Pons (tissue), 1 donor: ENCODE results near the gene NKAIN2.
A peak's percentile ranks its signal among the peaks of the same experiment; 100 is the strongest.
"Not testable (repeated sequence)": the region's sequence is repeated elsewhere in the genome, so short reads cannot be mapped to it uniquely, and the experiment has no call there.

Source experiments
- DNase-seq: peaks from one replicate; pipeline ENCODE4 v3.0.0-alpha.2; 2016; ENCODE audit warnings: low spot score

Gene NKAIN2

DNA sequence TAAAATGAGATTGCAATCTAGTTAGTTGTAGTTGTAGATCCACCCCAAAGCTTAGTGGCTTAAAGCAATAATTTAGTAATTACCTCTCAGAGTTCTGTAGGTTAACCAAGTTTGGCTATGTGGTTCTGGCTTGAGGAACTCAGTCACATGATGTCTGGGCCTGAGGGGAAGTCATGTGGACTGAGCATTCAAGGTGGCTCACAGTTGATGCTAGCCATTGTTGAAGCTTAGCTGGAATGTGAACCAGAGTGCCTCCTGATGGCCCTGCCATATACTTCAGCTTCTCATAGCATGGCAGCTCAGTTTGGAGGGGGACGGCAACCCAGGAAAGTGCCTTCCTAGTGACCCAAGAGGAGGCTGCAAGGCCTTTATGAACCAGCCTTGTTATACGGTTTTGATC is 895.4 kb downstream of the NKAIN2 start:
- DNase-seq: no peak

DNA sequence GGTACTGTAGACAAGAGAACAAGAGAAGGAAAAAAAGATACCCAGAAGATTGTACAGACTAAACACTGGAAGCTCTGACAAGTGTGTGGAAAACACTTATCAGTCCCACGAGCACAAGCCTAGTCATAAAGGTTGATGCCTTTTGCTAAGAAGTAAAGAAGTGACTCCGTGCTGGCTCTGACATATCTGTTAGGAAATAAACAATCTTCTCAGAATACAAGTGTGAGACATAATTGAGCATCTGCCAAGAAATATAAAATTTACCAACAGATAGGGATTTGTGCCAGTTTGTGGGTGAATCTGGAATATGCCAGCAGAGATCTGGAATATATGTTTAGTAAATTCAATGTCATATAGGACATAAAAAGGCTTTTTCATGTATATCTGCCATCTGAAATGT is 899.9 kb downstream of the NKAIN2 start:
- no peak for DNase-seq

DNA sequence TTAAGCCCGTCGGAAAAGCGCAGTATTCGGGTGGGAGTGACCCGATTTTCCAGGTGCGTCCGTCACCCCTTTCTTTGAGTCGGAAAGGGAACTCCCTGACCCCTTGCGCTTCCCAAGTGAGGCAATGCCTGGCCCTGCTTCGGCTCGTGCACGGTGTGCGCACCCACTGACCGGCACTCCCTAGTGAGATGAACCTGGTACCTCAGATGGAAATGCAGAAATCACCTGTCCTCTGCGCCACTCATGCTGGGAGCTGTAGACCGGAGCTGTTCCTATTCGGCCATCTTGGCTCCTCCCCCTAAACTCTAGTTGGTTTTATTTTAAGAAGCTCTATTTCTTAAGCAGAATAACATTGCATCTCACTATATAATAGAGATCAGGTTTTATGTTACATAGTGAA is 908.9 kb downstream of the NKAIN2 start:
- not testable (repeated sequence) for DNase-seq

DNA sequence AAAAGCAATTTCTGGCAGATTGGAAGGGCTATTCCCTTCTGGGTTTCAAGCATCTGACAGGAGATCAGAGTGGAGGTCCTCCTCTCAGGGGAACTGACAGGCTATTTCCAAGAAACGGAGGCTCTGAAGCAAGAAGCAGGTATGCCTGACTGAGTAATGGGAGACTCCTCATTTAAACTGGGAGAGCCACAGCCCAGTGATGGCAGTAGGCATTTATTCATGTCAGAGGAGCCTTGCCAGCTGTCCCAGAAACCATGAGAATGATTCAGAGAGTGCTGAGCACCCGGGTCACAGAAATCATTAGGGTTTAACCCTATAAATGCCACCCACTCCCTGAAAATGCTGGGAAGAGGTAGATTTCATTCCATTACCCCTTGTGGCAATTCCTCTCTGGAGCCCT is 911.1 kb downstream of the NKAIN2 start:
- DNase-seq: no peak

DNA sequence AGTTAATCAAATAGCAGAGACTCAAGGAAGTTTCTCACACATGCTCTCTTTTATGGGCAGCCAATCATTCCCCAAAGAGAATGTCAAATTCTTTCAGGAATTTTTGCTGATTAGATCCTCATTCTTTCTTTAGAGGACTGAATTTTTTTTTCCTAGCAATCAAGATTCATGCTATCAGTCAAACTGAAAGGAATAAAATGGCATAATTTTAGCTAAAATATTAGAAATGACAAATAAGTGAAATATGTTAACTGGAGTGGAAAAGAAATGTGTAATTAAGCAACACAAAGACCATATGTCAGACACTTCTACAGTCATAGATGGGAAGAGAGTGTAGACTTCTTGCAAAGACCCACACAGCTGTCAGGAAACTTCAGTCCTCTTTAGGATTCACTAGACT is 916.2 kb downstream of the NKAIN2 start:
- DNase-seq: no peak

DNA sequence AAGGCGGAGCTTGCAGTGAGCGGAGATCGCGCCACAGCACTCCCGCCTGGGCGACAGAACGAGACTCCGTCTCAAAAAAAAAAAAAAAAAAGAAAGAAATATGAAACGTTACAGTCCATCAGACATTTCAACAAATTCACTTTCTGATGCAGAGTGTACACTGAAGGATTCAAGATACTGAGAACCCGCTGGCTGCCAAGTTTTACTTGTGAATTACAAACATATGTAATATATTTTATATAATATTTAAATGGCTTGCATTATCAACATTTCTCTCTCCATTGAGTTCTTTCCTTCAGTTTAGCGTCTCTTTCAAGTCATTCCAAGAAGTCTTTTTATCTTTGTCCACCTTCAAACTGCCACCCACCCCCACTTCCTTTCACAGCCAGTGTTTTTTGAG is 917.7 kb downstream of the NKAIN2 start:
- no peak for DNase-seq

DNA sequence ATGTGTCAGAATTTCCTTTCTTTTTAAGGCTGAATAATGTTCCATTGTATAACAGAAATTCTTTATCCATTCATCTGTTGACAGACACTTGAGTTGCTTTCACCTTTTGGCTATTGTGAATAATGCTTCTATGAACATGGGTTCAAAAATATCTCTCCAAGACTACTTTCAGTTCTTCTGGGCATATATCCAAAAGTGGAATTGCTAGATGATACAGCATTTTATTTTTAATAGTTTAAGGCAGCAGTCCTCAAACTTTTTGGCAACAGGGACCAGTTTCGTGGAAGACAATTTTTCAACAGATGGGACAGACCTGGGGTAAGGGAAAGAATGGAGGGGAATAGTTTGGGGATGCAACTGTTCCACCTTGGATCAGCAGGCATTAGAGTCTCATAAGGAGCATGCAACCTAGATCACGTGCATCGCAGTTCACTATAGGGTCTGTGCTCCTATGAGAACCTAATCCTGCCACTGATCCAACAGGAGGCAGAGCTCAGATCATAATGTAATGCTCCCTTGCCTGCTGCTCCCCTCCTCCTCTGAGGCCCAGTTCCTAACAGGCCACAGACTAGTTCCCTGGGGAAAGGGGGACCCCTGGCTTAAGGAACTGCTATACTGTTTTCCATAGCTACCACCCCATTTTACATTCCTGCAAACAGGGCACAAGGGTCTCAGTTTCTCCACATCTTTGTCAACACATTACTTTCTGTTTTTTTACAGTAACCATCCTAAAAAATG is 918.6 kb downstream of the NKAIN2 start:
- no peak for DNase-seq

DNA sequence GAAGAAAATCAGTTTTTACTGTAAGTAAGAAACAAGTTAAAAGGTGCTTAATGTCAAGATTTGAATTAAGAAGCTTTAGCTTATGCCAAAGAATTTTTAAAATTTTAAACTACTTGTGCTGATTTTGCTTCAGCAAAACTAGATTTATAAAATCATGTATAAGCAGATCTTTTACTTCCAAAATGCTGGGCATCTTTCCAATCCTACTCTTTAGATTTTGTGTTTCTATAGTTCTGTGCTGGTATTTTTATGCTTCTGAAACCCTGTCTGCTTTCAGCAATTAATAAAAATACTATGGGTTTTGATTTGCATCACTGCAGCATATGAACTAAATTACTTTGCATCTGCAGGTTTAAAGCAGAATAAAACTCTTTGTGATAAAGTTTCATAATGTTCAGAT is 920.0 kb downstream of the NKAIN2 start:
- no peak for DNase-seq

DNA sequence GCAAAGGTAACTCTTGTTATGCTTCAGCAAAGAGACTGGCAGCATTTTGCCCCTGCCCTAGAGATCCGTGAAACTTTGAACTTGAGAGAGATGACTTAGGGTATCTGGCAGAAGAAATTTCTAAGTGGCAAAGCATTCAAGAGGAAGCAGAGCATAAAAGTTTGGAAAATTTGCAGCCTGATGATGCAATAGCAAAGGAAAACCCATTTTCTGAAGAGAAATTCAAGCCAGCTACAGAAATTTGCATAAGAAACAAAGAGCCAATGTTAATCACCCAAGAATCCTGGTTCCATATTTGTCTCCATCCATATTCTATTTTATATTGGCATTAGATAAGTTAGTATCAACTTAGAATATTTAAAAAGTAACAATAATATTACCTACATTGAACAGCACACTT is 934.1 kb downstream of the NKAIN2 start:
- not testable (repeated sequence) for DNase-seq

DNA sequence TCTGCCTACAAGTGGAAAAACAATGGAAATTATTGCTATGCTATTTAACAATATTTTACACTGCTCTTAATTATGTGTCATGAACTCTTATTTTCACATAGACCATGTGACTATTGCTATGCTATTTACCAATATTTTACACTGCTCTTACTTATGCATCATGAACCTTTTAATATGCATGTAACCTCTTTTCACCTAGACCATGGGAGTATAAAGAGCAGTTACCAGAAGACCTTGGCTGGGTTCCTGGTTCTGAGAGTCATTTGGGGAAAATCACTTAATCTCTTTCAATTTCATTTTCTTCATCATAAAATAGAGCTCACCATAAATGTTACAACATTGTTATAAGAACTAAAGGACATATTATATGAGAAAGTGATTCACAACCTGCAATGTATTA is 934.8 kb downstream of the NKAIN2 start:
- peak; percentile 4 for DNase-seq

DNA sequence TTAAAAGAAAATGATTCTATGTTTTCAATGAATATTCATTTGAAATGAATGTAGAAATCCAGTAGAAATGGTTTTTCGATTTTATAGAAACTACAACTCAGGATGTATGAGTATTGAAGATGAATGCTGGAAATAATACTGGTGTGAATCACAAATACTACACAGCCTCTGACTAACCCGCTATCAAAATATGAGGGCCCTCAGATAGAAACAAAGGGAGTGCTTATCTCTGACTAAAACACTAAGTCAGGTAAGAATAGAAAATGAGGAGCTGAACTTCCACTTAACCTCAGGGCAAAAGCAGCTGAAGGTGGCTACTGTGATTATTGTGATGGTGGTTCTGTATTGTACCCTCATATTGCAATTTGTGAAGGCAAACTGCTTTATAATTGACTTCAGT is 937.7 kb downstream of the NKAIN2 start:
- no peak for DNase-seq

DNA sequence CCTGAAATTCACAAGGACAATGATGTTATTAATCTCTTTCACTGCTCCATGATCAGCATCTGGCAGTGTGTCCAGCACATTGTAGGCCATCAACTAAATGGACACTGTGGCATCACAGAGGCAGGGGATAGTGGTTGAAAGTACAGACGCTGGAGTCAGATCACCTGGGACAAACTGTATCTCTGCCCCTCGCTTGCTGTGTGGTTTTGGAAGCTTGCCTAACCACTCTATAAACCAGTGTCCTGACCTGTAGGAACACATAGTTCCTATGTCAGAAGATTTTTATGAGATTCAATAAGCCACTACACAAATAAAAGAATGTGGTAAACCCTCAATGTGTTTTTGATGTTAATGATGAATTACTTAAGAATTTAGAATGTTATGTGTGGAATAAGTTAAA is 939.3 kb downstream of the NKAIN2 start:
- DNase-seq: no peak

DNA sequence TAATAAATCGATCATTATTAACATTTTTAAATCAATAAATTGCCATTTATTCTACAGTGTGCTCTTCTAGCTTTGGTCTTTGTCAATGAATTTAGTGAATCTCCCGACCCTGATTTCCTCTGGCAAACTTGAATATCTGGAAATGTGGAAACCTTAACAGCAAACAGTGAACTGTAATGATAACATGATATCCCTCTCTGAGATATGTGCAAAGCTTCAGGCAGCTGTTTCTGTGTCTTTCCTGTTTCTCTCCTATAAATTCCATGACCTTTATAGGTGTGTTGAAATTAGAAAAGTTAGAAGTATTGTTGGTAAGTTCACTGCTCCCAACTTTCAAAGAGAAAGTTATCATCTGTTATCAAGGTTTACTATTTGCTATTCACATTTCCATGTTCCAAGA is 939.8 kb downstream of the NKAIN2 start:
- DNase-seq: no peak

DNA sequence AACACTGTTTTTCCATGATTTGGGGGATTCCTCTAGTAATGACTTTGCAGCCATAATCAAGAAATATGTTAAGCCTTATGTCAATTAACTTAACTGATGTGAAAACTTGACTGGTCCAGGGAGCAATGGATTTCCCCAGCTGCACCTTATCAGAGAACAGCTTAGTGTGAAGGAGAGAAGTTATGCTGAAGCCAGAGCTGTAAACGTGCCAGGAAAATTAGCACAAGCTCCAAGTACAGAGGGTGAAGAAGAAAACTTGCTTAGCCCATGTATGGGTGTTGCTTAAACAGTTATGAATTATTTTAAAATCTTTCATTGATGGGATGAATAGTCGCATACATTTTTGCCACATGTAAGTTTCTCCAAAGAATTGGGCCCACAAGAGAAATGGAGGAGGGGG is 943.7 kb downstream of the NKAIN2 start:
- DNase-seq: no peak

DNA sequence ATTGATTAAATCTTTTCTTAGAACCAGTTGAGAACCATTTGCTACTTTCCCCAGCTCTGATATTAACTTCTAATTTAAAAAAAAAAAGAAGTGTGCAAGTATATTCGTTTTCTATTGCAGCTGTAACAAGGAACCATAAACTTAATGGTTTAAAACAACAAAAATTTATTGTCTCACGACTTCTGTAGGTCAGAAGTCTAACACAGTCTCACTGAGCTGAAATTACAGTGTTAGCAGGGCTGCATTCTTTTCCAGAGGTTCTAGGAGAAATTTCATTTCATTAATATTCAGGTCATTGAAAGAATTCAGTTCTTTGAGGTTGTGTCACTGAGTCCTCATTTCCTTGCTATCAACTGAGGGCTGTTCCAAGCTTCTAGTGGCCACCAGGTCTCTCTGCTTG is 945.1 kb downstream of the NKAIN2 start:
- DNase-seq: no peak

DNA sequence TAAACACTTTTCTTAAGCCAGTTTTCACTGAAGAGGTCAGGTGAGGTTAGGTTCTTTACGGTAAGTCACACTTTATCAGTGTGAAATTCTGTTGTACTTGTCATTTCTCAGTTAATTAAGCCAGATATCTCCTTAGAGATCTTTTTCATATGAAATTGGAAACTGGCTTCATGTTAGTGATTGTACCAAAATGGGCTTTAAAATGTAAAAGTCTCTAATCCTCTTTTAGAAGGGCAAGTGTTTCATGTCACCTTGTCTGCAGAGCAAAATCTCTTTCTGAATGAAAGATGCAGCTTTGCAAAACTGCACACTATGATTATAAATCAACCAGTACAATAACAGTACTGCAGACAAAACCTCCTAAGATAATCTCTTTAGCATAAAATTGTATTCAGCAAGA is 949.3 kb downstream of the NKAIN2 start:
- no peak for DNase-seq

DNA sequence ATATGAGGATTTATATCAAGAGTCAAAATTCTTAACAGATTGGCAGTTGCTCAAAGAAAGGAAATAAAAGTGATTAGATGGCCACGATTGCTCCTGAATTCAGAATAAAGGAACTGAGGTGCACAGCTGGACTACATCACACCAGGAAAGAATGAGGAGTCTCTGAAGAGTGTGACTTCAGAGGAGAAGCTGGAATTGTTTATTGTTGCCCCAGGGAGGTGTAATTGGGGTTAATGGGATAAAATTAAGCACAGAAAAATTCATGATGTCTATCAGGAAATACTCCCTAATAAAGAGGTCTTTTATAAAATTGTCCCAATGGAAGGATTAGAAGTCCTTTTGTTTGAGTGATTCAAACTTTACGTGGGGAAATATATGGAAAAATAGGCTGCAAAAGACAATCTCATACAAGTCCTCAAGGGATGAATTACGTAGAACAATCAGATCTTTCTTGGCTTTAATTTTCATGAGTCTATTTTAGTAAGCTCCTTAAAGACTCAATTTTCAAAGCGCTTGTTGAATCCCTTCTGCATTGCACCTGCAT is 950.0 kb downstream of the NKAIN2 start:
- no peak for DNase-seq

DNA sequence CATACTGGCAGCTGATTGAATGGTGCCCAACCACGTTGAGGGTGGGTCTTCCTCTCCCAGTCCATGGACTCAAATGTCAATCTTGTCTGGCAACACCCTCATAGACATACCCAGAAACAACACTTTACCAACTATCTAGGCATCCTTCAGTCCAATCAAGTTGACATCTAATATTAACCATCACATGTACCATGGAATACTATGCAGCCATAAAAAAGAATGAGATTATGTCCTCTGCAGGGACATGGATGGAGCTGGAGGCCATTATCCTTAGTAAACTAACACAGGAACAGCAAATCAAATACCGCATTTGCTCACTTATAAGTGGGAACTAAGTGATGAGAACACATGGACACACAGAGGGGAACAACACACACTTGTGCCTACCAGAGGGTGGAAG is 951.7 kb downstream of the NKAIN2 start:
- DNase-seq: no peak

DNA sequence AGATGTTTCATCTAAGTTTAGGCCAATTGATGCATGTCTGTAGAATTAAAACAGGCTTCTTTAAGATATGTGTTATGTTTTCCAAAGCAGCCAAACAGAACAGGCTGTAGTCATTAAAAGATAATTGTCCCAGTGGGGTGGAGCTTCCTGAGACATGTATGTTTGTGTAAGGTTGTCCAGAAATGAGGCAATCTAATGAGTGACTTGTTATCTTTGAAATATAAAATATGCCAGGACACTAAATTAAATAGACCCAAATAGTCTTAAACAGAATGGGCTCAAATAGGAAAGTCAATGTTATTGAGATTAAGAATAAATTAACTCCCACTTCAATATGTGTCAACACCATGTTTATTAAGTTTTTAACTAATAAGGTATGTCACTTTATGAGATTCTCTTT is 953.9 kb downstream of the NKAIN2 start:
- no peak for DNase-seq

DNA sequence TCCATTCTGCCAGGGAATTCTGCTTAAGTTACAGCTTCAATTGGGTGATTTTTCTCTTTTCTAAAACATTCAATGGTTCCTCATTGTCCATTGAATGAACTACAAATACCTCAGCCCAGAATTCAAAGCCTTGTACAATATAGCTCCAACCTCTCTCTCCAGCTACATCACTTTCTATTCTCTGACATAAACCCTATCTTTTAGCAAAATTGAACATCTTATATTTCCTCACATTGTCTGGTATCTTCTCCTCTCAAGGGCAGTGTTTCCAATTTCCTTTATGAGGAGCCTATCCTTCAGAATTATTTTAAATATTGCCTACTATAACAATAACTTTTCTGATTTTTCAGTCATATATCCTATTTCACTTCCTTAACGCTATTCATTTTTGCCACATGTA is 955.0 kb downstream of the NKAIN2 start:
- no peak for DNase-seq

DNA sequence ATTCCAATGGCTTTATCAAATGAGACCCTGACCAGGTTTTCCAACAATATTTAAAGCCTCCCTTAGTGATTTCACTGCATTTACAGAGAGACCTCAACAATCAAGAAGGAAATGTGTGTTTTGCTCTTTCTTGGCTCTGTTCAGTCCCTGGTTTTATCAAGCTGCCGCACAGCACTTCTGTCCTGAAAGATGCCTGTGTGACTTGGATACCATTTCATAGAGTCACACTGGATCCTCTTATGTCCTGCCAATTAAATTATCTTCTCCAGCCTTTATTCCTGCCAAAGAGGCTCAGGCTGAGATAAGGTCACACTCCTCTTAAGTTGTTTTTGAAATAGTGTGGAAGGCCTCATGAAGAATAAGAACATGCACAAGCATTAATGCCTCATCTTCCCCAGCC is 961.6 kb downstream of the NKAIN2 start:
- no peak for DNase-seq

DNA sequence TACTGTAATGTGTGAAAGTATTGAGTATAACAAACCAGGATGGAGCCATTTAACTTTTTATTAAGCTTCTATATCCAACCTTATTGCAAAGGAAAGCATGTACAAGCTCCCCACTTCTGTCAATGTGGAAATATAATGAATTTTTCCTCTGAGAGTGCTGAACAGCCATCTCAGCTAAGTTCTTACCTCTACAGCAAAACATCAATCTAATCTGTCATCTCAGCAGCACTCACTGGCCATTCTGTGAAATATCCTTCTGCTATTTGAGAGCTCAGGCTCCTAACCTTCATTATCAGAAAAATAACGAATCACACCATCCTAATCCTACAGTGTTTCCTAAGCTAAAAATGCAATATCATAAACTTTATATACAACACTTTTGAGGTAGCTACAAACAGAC is 964.6 kb downstream of the NKAIN2 start:
- no peak for DNase-seq

DNA sequence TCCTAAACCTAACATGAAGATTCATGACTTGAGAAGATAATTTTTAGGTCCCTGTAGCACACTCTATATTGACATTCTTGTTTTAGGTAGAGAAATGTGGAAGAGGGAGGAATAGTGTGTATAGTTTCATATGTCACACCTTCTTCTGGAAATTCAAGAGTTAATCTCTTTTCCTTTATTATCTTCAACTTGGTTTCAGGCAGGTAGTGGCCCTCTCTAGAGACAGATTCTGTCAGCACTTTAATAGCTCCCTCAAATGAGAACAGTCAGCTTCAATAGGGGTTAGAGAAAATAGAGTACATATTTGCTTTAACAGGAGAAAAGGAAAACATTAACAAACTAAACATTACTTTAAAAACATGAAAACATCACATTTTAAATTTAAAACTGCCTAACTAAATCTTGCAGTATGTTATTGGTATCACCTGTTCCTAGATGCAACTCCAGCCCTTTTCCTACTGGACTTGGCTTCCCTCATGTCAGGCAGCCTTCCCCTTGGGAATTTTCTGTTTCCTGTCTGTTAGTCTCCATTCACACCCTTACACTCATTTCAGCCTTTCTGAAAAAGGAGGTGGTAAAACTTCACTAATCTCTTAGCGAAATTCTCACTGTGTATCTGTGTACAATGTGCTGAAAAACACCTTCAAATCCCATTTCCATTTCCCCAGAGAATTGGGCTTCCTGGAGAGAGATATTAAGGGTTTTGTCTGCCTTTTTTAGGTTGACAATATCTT is 966.3 kb downstream of the NKAIN2 start:
- DNase-seq: no peak

DNA sequence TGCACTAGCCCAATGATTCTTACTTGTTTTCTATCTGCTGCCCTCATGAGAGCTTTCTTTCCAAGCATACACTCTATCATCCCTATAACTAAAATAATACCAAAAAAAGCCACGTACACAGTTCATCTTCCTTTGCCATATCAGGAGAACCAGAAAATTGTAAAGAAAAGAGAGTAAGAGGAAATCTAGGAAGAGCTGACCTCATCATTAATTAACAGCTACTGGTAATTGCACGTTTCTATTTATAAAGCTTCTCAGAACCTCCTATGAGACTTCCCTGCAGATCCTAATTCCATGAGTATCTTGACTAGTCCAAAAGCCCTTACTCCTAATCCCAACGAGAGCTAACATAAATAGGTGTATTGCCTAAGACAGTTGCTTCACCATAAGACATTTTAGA is 967.1 kb downstream of the NKAIN2 start:
- DNase-seq: no peak
